Hematopoietic multipotent progenitor cell (in vitro differentiated cells): Measurements from ENCODE around the gene ORC4. TPM values are rescaled to one million over a fixed set of nuclear protein-coding genes. Genes with fewer than 3 reads are reported as not detected.
"Not testable (repeated sequence)": the region's sequence is repeated elsewhere in the genome, so short reads cannot be mapped to it uniquely, and the experiment has no call there.

ENCODE experiments used
- DNase-seq, 3 donors: peaks; one replicate each; pipeline ENCODE4 v3.0.0-alpha.2; 2011 to 2015; ENCODE audit warnings: low read depth in 2 of 3, low spot score in 2 of 3
- total RNA-seq: library from RNA; depleted of rRNA; stranded (reverse); fragments of >200 nt; gene quantifications from one replicate; pipeline ENCODE4 v1.2.3, GENCODE V29; 2012

Gene ORC4
- total RNA-seq, 1 donor, result 20.2 TPM

DNA sequence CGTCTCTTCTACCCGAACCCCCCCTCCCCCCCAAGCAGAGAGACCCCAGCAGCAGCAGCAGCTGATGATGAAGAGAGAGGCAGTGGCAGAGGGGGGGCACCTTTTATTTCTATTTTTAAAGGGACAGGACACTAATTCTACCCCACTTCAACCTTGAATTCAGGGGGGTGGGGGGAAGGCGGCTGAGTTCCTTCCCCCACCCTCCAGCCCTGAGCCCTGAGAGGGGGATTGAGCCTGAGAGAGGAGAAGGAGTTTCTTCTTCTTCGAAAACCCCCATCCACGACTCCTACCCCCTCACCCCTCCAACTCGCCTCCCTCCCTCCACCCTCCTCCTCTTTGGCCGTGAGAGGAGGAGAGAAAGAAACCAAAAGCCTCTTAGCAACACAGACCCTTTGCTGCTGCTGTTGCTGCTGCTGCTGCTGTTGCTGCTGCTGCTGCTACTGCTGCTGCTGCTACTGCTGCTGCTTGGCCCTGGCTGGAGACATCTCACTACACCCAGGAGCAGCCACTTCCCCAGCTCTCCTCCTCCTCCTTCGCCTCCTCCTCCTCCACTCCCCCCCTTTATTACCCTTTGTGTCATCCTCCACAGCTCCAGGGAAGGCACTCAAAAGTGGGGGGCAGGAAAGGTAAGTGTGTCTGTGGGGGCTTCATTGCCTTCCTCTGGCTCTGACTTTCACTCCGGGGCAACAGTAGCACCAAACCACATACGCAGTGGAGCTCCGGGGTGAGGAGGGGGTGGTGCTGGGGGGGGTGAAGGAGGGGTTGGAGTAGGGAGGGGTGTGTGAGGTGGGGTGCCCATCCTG, 723 bp upstream of the ORC4 start, which contains the start of gene MBD5:
TSS of gene MBD5 (plus strand) at position 33 of the 803 bp plus-strand sequence.
- DNase-seq, result peak in 2 of 3 donors; percentile 76 to 87

DNA sequence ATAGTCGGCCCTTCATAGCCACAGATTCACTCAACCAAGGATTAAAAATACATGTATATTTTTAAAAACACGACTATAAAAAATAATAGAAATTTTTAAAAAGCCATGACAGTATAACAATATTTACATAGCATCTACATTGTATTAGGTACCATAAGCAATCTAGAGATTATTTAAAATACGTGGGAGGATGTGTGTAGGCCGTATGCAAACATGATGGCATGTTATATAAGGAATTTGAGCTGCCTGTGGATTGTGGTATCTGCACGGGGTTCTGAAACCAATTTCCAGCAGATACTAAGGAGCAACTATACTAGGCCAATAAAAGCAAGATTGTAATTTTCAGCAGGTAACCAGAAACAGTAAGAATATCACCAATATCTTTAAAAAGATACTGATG, 5.9 kb downstream of the ORC4 start:
- DNase-seq, result no peak

DNA sequence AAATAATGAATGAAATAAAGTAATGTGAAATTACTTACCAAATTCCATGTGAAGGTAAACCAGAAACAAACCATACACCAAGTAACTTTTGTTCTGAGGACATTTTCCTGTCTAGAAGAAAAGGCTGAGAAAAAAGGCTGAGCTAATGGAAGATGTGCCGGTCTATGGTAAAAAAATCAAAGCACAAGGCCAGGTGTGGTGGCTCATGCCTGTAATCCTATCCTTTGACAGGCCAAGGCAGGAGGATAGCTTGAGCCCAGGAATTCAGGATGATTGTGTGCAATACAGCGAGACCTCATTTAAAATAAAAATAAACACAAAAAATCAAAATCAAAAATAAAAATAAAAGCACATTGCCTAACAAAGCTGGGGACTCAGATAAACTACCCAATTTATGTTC, 6.7 kb downstream of the ORC4 start:
- DNase-seq, result no peak

DNA sequence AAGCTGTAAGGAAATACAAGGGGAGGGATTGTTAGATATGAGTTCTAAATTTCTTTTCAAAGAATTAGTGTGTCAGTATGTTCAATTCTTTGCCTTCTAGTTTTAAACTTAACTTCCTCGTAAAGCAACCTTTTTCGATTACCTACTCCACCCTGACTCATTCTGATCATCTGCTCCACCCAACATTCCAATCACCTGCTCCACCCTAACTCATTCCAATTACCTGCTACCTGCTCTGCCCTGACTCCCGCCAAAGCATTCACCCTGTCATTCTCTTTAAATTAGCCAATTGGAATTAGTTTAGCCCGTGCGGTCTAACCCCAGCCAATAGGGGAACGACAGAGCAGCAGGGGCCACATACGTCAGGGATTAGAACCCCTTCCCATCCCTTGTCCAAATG, 12.1 kb downstream of the ORC4 start:
- not testable (repeated sequence) for DNase-seq

DNA sequence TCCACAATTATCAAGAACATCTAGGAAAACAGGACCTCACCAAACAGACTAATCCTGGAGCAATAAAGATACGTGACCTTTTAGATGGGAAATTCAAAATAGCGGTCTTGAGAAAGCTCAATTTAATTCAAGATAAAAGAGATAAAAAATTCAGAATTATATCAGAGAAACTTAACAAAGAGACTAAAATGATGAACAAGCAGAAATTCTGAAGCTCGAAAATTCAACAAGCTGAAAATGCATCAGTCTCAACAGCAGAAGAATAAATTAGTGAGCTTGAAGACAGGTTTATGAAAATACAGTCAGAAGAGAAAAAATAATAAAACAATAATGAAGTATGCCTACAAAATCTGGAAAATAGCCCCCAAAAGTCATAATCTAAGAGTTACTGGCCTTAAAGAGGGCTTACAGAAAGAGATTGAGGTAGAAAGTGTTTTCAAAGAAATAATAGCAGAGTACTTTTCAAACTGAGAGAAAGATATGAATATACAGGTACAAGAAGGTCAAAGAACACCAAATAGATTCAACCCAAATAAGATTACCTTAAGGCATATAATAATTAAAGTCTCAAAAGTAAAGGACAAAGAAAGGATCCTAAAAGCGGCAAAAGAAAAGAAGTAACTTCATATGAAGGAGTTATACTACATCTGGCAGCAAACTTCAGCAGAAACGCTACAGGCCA, 13.2 kb downstream of the ORC4 start:
- DNase-seq, result no peak

DNA sequence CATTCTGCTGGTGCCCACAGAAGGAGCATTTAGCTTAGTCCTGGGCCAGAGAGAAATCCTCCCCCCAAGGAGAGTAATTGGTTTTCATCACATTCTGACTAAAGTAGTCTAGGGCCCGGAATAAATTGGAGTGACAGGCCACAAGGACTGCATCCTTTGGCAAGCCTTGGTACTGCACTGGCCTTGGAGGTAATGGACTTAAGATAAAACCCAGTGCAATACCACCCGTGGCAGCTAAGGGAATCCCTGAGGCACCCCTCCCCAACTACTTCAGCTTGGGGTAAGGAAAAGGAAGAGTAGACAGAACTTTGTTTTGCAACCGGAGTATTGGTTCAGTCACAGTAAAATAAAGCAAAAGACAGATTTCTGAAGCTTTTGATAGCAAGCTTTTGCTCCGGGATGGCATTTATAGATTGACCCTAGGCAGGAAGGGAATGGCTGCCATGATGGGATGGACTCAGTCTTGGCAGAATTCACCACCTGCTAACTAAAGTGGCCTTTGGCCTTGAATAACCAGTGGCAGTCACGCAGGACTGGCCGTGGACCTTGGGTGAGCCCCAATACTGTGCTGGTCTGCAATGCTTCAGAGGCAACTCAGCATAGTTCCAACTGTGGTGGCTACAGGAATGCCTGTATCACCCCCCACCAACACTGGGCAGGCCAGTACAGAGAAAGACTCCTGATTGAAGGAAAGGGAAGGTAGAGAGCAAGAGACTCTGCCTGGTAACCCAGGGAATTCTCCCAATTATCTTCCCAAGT, 14.1 kb downstream of the ORC4 start:
- DNase-seq, result no peak

DNA sequence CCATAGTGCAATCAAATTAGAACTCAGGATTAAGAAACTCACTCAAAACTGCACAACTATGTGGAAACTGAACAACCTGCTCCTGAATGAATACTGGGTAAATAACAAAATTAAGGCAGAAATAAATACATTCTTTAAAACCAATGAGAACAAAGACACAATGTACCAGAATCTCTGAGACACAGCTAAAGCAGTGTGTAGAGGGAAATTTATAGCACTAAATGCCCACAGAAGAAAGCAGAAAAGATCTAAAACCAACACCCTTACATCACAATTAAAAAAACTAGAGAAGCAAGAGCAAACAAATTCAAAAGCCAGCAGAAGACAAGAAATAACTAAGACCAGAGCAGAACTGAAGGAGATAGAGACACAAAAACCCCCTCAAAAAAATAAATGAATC, 18.1 kb downstream of the ORC4 start:
- not testable (repeated sequence) for DNase-seq

DNA sequence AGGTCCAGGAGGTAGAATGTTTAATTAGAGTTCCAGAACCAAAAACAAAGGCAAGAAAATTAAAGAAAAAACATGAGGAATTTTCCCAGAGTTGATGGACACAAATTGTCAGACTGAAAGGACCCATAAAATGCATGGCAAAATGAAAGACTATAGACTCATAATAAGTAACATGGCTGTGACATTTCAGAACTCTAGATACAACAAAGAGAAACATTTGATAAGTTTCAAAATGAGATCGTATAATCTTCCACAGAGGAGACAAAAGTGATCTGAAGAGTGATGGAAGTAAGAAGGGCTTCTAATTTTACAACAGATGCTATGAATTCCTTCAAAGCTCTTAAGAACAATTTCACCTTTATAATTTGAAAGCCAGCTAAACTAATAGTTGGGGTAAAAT, 20.4 kb downstream of the ORC4 start:
- no peak for DNase-seq

DNA sequence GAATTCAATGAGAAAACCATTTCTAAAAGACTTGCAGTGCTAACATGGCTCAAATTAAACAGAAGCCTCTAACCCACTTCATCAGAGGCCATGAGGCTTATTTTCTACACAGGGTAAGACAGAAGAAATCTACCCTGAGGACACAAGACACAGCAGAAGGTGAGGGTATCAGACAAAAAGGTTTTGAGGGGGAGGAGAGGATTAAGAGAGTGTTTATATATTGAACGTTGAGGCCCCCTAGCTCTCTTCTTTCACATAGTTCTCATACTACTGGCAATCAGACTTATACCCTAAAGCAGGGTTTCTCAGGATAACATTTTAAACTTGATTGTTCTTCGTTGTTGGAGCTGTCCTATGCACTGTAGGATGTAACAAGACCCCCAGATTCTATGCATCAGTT, 21.4 kb downstream of the ORC4 start:
- DNase-seq, result no peak

DNA sequence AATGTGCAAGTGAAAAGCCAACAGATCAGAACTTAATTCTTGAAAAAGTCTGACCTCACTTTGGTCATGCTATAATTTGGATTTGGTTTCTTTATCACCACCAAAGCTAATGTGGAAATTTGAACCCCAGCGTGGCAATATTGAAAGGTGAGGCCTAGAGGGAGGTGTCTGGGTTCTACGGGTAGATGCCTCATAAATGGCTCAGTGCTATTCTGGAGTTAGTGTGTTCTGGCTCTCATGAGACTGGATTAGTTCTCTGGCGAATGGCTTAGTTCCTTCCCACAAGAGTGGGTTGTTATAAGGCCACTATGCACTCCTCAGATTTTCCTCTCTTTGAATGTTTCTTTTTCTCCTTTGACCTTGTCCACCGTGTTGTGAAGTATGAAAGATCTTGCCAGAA, 22.3 kb downstream of the ORC4 start:
- DNase-seq, result no peak

DNA sequence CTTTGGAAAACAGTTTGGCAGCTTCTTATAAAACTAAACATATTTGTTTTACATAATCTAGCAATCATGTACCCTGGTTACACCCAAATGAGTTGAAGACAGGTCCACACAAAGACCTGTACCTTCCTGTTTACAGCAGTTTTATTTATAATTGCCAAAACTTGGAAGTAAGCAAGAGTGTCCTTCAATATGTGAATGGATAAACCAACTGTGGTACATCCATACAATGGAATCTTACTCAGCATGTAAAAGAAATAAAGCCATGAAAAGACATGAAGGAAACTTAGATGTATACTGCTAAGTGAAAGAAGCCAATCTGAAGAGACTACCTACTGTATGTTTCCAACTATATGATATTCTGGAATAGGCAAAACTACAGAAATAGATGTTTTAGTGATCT, 23.7 kb downstream of the ORC4 start:
- DNase-seq, result no peak

DNA sequence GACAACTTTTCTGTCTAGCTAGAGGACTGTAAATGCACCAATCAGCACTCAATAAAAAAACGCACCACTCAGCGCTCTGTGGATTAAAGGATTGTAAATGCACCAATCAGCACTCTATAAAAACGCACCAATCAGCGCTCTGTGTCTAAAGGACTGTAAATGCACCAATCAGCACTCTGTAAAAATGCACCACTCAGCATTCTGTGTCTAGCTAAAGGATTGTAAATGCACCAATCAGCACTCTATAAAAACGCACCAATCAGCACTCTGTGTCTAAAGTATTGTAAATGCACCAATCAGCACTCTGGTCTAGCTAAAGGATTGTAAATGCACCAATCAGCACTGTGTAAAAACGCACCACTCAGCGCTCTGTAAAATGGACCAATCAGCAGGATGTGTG, 25.6 kb downstream of the ORC4 start:
- DNase-seq, result not testable (repeated sequence)

DNA sequence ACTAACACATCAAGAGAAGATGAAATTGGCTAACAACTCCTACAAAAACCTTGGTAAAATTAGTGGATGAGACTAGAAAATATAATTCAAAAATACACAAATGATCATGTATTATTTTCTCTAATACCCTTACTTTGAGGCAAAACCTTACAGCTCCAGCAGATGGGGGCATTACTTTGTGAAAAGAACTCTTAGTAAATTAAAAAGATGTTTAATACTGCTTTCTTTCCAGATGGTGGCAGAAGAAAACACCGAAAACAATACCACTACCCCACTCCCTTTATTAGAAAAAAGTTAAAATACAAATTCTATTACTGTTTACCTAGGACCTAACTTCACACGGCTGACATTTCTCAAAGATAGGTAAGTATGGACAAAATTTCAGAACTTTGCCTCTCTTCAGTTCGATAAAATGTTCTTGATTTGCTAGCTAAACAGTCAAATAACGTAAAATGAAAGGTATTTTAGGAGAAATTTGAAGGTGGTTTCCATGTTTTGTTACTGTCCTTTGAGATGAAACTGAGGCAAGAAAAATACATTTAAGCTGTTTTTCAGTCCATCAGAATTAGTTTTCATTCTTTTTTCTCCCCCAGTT, 30.6 kb downstream of the ORC4 start:
- DNase-seq, result peak; percentile 21 to 82 (median 55)

DNA sequence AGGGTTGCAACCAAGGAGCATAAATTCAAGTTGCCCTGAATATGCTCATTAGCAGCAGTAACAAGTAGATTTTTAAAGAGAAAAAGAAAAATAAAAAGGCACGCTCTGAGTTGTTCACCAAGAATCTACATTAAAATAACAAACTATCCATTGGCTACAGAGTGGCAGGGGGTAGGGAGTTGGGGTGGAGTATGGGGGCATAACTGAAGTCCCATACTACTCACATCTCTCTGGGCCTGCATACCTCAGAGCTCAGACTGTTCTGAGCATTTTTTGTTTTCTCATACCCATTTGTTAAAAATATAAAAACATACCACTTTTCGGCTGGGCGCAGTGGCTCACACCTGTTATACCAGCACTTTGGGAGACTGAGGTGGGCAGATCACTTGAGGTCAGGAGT, 31.4 kb downstream of the ORC4 start:
- DNase-seq, result no peak

DNA sequence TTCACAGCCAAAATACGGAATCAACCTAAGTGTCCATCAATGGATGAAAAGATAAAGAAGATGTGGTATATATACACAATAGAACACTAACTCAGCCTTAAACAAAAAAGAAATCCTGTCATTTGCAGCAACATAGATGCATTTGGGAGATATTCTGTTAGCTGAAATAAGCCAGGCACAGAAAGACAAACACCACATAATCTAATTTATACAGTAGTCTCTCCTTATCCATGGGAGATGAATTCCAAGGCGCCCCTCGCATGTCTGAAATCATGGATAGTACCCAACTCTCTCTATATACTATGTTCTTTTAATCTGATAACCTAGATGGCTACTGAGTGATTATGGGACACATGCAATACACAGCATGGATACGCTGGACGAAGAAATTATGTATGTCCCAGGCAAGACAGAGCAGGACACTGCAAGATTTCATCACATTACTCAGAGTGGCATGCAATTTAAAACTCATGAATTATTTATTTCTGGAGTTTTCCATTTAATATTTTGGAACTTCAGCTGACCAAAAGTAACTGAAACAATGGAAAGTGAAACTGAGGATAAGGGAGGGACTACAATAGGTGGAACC, 39.5 kb downstream of the ORC4 start:
- DNase-seq, result no peak

DNA sequence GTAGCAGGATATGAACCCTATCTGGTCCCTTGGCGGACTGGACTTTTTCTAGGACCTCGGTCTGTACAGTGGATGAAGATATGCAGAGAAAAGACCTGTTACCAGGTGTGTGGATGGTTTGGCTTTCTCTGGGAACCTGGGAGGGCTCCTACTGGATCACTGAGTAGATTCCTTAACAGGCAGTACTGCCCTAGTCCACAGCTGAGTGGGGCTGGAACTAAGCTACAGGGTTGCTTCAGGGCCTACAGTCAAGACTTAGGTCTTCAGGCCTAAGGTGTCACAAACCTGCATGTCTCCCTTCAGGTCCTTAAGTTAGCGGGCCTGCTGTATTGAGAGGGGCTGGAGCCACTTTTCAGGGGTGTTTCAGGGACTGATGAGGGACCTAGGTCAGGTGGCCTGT, 42.9 kb downstream of the ORC4 start:
- DNase-seq, result no peak

DNA sequence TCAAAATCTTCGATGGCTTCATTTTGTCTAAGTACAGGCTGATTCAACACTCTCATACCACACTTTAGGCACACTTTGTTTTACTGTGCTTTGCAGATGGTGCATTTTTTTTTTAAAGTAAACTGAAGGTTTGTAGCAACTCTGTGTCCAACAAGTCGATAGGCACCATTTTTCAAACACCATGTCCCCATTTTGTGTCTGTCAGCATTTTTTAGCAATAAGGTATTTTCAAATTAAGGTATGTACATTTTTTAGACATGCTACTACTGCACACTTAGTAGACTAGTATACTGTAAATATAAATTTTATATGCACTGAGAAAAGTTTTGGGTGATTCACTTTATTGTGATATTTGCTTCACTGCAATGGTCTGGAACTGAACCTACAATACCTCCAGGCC, 44.4 kb downstream of the ORC4 start:
- DNase-seq, result no peak

DNA sequence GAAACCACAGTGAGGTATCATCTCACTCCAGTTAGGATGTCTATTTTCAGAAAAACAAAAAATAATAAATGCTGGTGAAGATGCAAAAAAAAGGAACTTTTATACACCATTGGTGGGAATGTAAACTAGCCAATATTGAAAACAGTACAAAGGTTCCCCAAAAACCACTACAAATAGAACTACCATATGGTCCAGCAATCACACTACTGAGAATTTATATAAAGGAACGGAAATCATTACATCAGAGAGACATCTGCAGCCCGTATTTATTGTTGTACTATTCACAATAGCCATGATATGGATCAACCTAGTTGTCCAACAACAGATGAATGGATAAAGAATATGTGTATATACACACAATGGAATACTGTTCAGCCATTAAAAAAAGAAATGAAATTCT, 52.0 kb downstream of the ORC4 start:
- no peak for DNase-seq

DNA sequence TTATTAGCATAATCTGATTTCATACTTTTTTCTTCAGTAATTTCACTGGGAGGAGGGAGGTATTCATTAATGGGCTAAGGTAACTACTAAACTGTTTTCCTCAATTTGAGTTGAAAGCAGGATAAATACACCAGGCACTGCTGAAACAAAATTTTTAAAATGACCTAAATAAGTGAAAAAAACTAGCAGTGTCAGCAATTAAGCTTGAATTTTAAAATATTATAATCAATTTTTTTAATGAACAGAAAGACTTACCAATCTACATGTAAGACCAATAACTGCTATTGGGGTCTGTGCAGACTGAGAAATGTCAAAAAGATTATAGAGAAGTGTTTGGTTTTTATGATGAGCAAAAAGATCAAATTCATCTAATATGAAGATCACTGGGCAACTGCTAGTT, 68.4 kb downstream of the ORC4 start:
- no peak for DNase-seq

DNA sequence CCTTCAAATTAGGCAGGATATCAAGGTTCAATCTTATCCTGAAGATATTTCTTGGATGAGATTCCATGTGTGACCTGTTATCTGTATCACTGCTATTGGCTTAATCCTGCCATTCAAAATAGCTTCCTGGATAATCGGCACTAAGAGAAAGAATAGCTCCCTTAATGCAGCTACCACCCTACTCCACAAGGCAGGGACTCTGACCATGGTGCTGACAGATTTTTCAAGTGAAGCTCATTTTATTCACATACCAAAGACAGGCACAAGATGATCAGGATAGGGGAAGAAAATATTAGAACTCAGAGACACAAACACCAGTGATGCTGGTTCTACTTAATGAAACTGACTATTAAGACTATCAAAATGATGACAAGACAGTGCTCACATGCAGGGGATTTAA, 74.9 kb downstream of the ORC4 start:
- no peak for DNase-seq

DNA sequence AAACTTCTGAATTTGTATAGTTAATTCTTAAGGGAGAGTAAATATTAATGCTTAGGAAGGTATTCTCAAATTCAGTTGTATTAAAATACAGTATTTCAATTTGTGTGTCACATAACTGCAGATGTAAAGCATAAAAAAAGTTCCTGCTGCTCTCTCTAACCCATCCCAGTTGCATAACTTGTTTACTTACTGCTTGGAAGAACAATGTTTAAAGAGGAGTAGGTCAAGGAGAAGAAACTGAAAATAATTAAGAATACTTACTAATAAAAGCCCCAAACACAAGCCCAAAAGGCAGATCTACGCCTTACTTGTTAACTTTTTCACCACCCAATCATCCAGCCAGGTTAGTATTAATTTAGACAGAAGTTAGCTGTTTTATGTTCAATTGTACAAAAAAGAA, 81.2 kb downstream of the ORC4 start:
- DNase-seq, result no peak
